Ovary (tissue), 3 donors: Measurements from ENCODE around the gene SYK.

Source experiments
- POLR2A ChIP-seq: fragments of 450-650 bp; IDR thresholded peaks from one replicate; pipeline ENCODE4 v1.6.1; 2017; ENCODE audit warnings: antibody characterized with exemption, mild to moderate bottlenecking, moderate library complexity
- TF ChIP-seq, protein P1 (sequence below), 3 donors: fragments of 450-650 bp in 2 of 3; fragments of 200-600 bp in 1 of 3; IDR thresholded peaks; one replicate each; pipeline versions ENCODE4 v1.5.1 to v1.8.0; 2016 to 2022; ENCODE audit warnings: antibody characterized with exemption in 3 of 3, mild to moderate bottlenecking in 1 of 3
- donor health status: DM: no; HTN: no; CAD: no.

DNA sequence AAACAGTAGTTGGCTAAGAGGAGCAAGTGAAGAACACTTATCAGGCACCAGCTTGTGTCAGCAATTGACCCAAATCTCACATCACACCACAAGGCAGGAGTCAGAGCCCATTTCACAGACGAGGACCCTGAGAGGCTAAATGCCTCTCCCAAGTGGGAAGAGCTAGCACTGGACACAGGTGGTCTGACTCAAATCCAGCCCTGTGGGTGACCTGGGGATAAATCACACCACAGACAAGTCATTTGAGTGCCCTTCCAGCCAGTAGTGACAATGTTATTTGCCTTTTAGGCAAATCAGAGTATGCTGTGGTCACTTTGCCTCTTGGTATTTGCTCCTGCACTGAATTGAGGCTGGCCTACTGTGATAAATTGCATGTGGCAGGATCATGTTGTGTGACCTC lies 138.7 kb downstream of the SYK start:
- TF ChIP-seq, protein P1, sequence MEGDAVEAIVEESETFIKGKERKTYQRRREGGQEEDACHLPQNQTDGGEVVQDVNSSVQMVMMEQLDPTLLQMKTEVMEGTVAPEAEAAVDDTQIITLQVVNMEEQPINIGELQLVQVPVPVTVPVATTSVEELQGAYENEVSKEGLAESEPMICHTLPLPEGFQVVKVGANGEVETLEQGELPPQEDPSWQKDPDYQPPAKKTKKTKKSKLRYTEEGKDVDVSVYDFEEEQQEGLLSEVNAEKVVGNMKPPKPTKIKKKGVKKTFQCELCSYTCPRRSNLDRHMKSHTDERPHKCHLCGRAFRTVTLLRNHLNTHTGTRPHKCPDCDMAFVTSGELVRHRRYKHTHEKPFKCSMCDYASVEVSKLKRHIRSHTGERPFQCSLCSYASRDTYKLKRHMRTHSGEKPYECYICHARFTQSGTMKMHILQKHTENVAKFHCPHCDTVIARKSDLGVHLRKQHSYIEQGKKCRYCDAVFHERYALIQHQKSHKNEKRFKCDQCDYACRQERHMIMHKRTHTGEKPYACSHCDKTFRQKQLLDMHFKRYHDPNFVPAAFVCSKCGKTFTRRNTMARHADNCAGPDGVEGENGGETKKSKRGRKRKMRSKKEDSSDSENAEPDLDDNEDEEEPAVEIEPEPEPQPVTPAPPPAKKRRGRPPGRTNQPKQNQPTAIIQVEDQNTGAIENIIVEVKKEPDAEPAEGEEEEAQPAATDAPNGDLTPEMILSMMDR (IDR thresholded peaks at IDR 0.05): no peak
- no peak for TF ChIP-seq POLR2A
